GM23338 (cell line): ENCODE results near the gene TGIF2. TPM values are rescaled to one million over a fixed set of nuclear protein-coding genes. Genes with fewer than 3 reads are reported as not detected.

Experiments
- ATAC-seq: fragments of 200-7000 bp; cut with Tn5 transposase; 3 replicates; pipeline ENCODE4 v1.9.1; 2020
- DNase-seq: peaks from one replicate; pipeline ENCODE4 v3.0.0-alpha.2; 2015; ENCODE audit warnings: low spot score
- H2AFZ ChIP-seq: fragments of 200-600 bp; sonication (generic); 2 replicates; pipeline ENCODE4 v1.8.0; 2016; ENCODE audit warnings: antibody characterized with exemption, mild to moderate bottlenecking, moderate library complexity
- H3F3A ChIP-seq: fragments of 200-600 bp; sonication (generic); replicated peaks from 2 replicates; pipeline ENCODE4 v1.8.0; 2017; ENCODE audit warnings: antibody characterized with exemption, mixed run types, low read depth
- H3K27ac ChIP-seq: fragments of 200-600 bp; sonication (generic); 2 replicates; pipeline ENCODE4 v1.6.1; 2016; ENCODE audit warnings: low read depth
- H3K27me3 ChIP-seq: fragments of 200-600 bp; sonication (generic); 2 replicates; pipeline ENCODE4 v1.8.0; 2016; ENCODE audit warnings: mild to moderate bottlenecking, mixed run types, moderate library complexity; ENCODE audit not compliant: insufficient read depth
- H3K36me3 ChIP-seq: fragments of 200-600 bp; sonication (generic); 2 replicates; pipeline ENCODE4 v1.8.0; 2016; ENCODE audit warnings: mild to moderate bottlenecking; ENCODE audit not compliant: insufficient read depth
- H3K4me1 ChIP-seq: fragments of 200-600 bp; sonication (generic); 2 replicates; pipeline ENCODE4 v1.8.0; 2016; ENCODE audit warnings: mild to moderate bottlenecking, moderate library complexity; ENCODE audit not compliant: insufficient read depth
- H3K4me2 ChIP-seq: fragments of 200-600 bp; sonication (generic); 2 replicates; pipeline ENCODE4 v1.7.1; 2017; ENCODE audit warnings: mixed run types
- H3K4me3 ChIP-seq: fragments of 200-600 bp; sonication (generic); 2 replicates; pipeline ENCODE4 v1.6.1; 2016; ENCODE audit warnings: mixed run types
- H3K79me2 ChIP-seq: fragments of 200-600 bp; sonication (generic); replicated peaks from 2 replicates; pipeline ENCODE4 v1.8.0; 2017; ENCODE audit warnings: mild to moderate bottlenecking; ENCODE audit not compliant: insufficient read depth
- H3K9me2 ChIP-seq: fragments of 200-600 bp; sonication (generic); 2 replicates; pipeline ENCODE4 v1.8.0; 2017; ENCODE audit not compliant: insufficient read depth
- H4K20me1 ChIP-seq: fragments of 200-600 bp; sonication (generic); replicated peaks from 2 replicates; pipeline ENCODE4 v1.8.0; 2017; ENCODE audit warnings: mild to moderate bottlenecking; ENCODE audit not compliant: insufficient read depth
- H3K27ac Mint-ChIP-seq: 2 replicates; pipeline ENCODE4 v1.8.0; 2020; ENCODE audit warnings: inconsistent platforms, mild to moderate bottlenecking, moderate library complexity, mixed read lengths
- H3K27me3 Mint-ChIP-seq: 3 replicates; pipeline ENCODE4 v1.8.0; 2022; ENCODE audit warnings: low read depth, mild to moderate bottlenecking, moderate library complexity, mixed read lengths, inconsistent platforms; ENCODE audit not compliant: insufficient read depth, poor library complexity
- H3K36me3 Mint-ChIP-seq: 3 replicates; pipeline ENCODE4 v1.8.0; 2021; ENCODE audit warnings: low read depth, mild to moderate bottlenecking, inconsistent platforms, moderate library complexity, mixed read lengths
- H3K4me1 Mint-ChIP-seq: 3 replicates; pipeline ENCODE4 v1.8.0; 2020; ENCODE audit warnings: mild to moderate bottlenecking, inconsistent platforms, mixed read lengths
- H3K4me3 Mint-ChIP-seq: 3 replicates; pipeline ENCODE4 v1.8.0; 2021; ENCODE audit warnings: moderate library complexity, mild to moderate bottlenecking, inconsistent platforms, mixed read lengths
- H3K9me3 Mint-ChIP-seq: 3 replicates; pipeline ENCODE4 v1.8.0; 2020; ENCODE audit warnings: moderate library complexity, mild to moderate bottlenecking, inconsistent platforms, mixed read lengths
- CREB1 ChIP-seq: fragments of 250-450 bp; sonication (Bioruptor Pico); IDR thresholded peaks from 2 replicates; pipeline ENCODE4 v1.5.0; 2020; ENCODE audit warnings: low read depth, mild to moderate bottlenecking, moderate library complexity
- EZH2 ChIP-seq: fragments of 200-600 bp; sonication (generic); IDR thresholded peaks from one replicate; pipeline ENCODE4 v1.8.0; 2017; ENCODE audit warnings: antibody characterized with exemption, mild to moderate bottlenecking, low read depth; ENCODE audit not compliant: unreplicated experiment
- EZH2phosphoT487 ChIP-seq: fragments of 200-600 bp; sonication (generic); IDR thresholded peaks from one replicate; pipeline ENCODE4 v1.8.1; 2018; ENCODE audit warnings: antibody characterized with exemption; ENCODE audit not compliant: unreplicated experiment
- POLR2AphosphoS5 ChIP-seq: IDR thresholded peaks from 2 replicates; pipeline ENCODE4 v1.6.1; 2016; ENCODE audit warnings: antibody characterized with exemption, low read depth
- STAT1 ChIP-seq: IDR thresholded peaks from one replicate; pipeline ENCODE4 v1.6.1; 2016; ENCODE audit warnings: antibody characterized with exemption; ENCODE audit not compliant: unreplicated experiment
- ZNF114 ChIP-seq: fragments of 250-450 bp; sonication (Bioruptor Pico); IDR thresholded peaks from 2 replicates; pipeline ENCODE4 v1.5.0; 2020; ENCODE audit warnings: mild to moderate bottlenecking, moderate library complexity
- polyA plus RNA-seq: library from polyadenylated mRNA; unstranded; fragments of >200 nt; fragmentation: Nextera tagmentation; extraction: Ambion mirVana; gene quantifications from 2 replicates; pipeline ENCODE4 v1.2.1, GENCODE V29; 2016
- total RNA-seq: library from RNA; depleted of rRNA; stranded (reverse); fragments of >200 nt; shearing (Covaris generic); gene quantifications from 2 replicates; pipeline ENCODE4 v1.2.3, GENCODE V29; 2014
- TF ChIP-seq, protein P1 (sequence below), 2 experiments: fragments of 200-600 bp in 1 of 2; sonication (generic) in 1 of 2; conservative IDR thresholded peaks; 2 replicates each; pipeline versions ENCODE4 v1.5.1 to v1.6.1; 2016 to 2017; ENCODE audit warnings: antibody characterized with exemption in 2 of 2, low read depth in 2 of 2, mild to moderate bottlenecking in 2 of 2, moderate library complexity in 1 of 2

Gene TGIF2
- total and polyA plus RNA-seq, 2 experiments from 2014 or later = 47.6 to 63.2 TPM

DNA sequence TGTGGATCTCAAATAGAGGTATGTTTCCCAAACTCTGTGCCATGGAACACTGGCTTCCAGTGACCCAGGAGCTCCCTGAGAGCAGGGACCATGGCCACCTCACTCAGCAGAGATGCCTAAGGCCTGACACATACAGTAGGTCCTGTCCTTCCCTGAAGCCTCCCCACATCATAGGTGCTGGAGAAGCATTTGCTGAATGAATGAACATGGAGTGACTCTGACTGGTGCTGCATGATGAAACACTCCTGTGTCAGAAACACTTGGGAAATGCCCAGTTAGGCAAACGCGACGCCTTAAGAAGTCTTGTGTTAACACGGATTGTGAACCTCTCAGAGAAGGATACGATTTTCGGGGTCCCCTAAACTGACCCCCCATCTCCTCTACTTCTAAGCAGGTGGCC is 58.2 kb downstream of the TGIF2 start:
- no peaks in the 10 kb centered on the region for H3K9me2 ChIP-seq
- no peaks in the 10 kb centered on the region for H3K4me1 ChIP-seq
- no peak for ATAC-seq
- H3K79me2 ChIP-seq = no peaks in the 10 kb centered on the region
- Mint-ChIP-seq H3K4me1 (peaks cover 3% of the 10 kb centered on the region; the same call in 2 of the 3 replicates), H3K9me3 (no peaks in the 10 kb centered on the region), H3K4me3 (no peak overlapping the region), H3K36me3 (no peaks in the 10 kb centered on the region; the same call in 2 of the 3 replicates), H3K27ac (no peak overlapping the region; the same call in 1 of the 2 replicates), H3K27me3 (peaks cover 8% of the 10 kb centered on the region)
- H3K4me2 ChIP-seq = no peak overlapping the region
- TF ChIP-seq, protein P1, sequence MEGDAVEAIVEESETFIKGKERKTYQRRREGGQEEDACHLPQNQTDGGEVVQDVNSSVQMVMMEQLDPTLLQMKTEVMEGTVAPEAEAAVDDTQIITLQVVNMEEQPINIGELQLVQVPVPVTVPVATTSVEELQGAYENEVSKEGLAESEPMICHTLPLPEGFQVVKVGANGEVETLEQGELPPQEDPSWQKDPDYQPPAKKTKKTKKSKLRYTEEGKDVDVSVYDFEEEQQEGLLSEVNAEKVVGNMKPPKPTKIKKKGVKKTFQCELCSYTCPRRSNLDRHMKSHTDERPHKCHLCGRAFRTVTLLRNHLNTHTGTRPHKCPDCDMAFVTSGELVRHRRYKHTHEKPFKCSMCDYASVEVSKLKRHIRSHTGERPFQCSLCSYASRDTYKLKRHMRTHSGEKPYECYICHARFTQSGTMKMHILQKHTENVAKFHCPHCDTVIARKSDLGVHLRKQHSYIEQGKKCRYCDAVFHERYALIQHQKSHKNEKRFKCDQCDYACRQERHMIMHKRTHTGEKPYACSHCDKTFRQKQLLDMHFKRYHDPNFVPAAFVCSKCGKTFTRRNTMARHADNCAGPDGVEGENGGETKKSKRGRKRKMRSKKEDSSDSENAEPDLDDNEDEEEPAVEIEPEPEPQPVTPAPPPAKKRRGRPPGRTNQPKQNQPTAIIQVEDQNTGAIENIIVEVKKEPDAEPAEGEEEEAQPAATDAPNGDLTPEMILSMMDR (conservative IDR thresholded peaks at IDR 0.05; ENCODE audit: low read depth in 2 of 2) = no peak
- TF ChIP-seq EZH2 (no peak), STAT1 (no peak)
- H3K27ac ChIP-seq = no peak overlapping the region
- no peak for DNase-seq
- no peak overlapping the region for H2AFZ ChIP-seq
- no peaks in the 10 kb centered on the region for H3K36me3 ChIP-seq
- H3K27me3 ChIP-seq = no peaks in the 10 kb centered on the region
- H4K20me1 ChIP-seq = no peaks in the 10 kb centered on the region
- no peaks in the 10 kb centered on the region for H3F3A ChIP-seq
- H3K4me3 ChIP-seq = no peak overlapping the region

GRCh38 chr20:36632147-36632486 is 58.7 kb downstream of the TGIF2 start:
- Histone ChIP-seq H3K4me3 (no peak overlapping the region), H3K4me2 (no peak overlapping the region), H3K9me2 (no peaks in the 10 kb centered on the region), H4K20me1 (no peaks in the 10 kb centered on the region), H3K36me3 (no peaks in the 10 kb centered on the region), H3K27ac (no peak overlapping the region), H3K4me1 (no peaks in the 10 kb centered on the region), H3K27me3 (no peaks in the 10 kb centered on the region), H2AFZ (peak overlapping the region; percentile 72; the same call in 1 of the 2 replicates), H3K79me2 (no peaks in the 10 kb centered on the region), H3F3A (no peaks in the 10 kb centered on the region)
- ATAC-seq = no peak
- Mint-ChIP-seq H3K27ac (no peak overlapping the region; the same call in 1 of the 2 replicates), H3K27me3 (peaks cover 8% of the 10 kb centered on the region), H3K9me3 (no peaks in the 10 kb centered on the region), H3K4me3 (no peak overlapping the region), H3K4me1 (peaks cover 3% of the 10 kb centered on the region; the same call in 2 of the 3 replicates), H3K36me3 (no peaks in the 10 kb centered on the region; the same call in 2 of the 3 replicates)
- no peak for TF ChIP-seq POLR2AphosphoS5
- DNase-seq = no peak

- Mint-ChIP-seq H3K4me3 (no peak overlapping the region), H3K9me3 (no peaks in the 10 kb centered on the region), H3K27ac (no peak overlapping the region), H3K36me3 (no peaks in the 10 kb centered on the region; the same call in 2 of the 3 replicates), H3K4me1 (peaks cover 3% of the 10 kb centered on the region; the same call in 2 of the 3 replicates), H3K27me3 (peaks cover 8% of the 10 kb centered on the region)
- peak; percentile 95 for ATAC-seq
- Histone ChIP-seq H3K36me3 (no peaks in the 10 kb centered on the region), H3F3A (no peaks in the 10 kb centered on the region), H3K79me2 (no peaks in the 10 kb centered on the region), H3K27me3 (no peaks in the 10 kb centered on the region), H3K9me2 (no peaks in the 10 kb centered on the region), H3K4me3 (no peak overlapping the region), H3K4me1 (no peaks in the 10 kb centered on the region), H2AFZ (peak overlapping the region; percentile 72; the same call in 1 of the 2 replicates), H4K20me1 (no peaks in the 10 kb centered on the region), H3K27ac (no peak overlapping the region), H3K4me2 (no peak overlapping the region)
- DNase-seq = peak; percentile 80
- no peak for TF ChIP-seq STAT1
- TF ChIP-seq, protein P1 (conservative IDR thresholded peaks at IDR 0.05; ENCODE audit: low read depth in 2 of 2) = peak; percentile 38 to 68
- TF ChIP-seq ZNF114 (CRISPR knock-in tag) = no peak
- TF ChIP-seq POLR2AphosphoS5 = no peak
- no peak for TF ChIP-seq CREB1 (CRISPR knock-in tag)
- no peak for TF ChIP-seq EZH2phosphoT487
Measured at GRCh38 chr20:36632487-36633284, 59.3 kb downstream of the TGIF2 start.
